Subcutaneous adipose tissue (tissue), 4 donors: Measurements from ENCODE around the gene INPP4A. TPM values are rescaled to one million over a fixed set of nuclear protein-coding genes. Genes with fewer than 3 reads are reported as not detected.

Experiments used
- total RNA-seq, 4 donors: library from RNA; depleted of rRNA; stranded (reverse); fragments of >200 nt; gene quantifications; one replicate each; pipeline ENCODE4 v1.1.0, GENCODE V29; 2016
- TF ChIP-seq, protein P1 (sequence below): fragments of 450-650 bp; IDR thresholded peaks from one replicate; pipeline ENCODE4 v1.5.1; 2016; ENCODE audit warnings: low read depth, mild to moderate bottlenecking, control low read depth, antibody characterized with exemption, moderate library complexity

The INPP4A gene
- total RNA-seq, 4 donors from 2014 or later, result 18.9 to 38.2 (median 22.0) TPM

DNA sequence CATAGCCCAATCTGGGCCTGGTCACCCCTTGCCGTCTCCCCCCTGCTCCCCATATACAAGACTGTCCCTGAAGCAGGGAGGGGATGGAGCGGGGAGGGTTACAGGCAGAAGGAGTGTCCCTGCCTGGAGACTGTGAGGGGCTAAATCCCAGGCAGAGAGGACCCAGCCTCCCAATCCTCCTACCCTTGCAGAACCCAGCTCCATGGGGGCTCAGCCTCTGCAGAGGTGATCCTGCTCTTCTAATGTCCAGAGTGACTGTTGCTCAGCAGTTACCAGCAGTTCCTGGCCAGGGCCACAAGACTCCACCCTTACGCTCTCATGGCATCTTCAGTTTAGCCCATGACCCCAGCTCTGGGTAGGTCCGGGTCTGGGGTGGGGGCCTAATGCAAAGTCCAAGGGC is 105.5 kb downstream of the INPP4A start:
- TF ChIP-seq, protein P1, sequence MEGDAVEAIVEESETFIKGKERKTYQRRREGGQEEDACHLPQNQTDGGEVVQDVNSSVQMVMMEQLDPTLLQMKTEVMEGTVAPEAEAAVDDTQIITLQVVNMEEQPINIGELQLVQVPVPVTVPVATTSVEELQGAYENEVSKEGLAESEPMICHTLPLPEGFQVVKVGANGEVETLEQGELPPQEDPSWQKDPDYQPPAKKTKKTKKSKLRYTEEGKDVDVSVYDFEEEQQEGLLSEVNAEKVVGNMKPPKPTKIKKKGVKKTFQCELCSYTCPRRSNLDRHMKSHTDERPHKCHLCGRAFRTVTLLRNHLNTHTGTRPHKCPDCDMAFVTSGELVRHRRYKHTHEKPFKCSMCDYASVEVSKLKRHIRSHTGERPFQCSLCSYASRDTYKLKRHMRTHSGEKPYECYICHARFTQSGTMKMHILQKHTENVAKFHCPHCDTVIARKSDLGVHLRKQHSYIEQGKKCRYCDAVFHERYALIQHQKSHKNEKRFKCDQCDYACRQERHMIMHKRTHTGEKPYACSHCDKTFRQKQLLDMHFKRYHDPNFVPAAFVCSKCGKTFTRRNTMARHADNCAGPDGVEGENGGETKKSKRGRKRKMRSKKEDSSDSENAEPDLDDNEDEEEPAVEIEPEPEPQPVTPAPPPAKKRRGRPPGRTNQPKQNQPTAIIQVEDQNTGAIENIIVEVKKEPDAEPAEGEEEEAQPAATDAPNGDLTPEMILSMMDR, result no peak

DNA sequence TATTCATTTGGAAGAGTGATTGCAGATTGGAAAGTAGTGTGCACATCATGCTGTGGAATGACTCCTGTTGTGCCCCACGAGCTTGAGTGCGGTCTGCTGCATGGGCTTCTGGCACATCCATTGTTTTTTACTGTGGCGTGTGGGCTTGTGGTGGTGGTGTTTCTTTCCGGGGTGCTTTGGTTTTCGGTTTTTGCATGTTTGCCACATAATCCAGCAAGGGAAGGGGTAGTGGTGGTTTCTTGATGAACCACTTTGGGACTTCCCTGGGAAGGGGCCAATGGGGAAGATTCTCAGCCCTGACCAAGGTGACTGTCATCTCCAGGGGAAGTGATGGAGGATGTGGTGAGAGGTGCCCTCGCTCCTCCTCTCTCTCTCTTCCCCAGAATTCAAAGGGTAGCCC is 106.7 kb downstream of the INPP4A start:
- TF ChIP-seq, protein P1, result no peak

DNA sequence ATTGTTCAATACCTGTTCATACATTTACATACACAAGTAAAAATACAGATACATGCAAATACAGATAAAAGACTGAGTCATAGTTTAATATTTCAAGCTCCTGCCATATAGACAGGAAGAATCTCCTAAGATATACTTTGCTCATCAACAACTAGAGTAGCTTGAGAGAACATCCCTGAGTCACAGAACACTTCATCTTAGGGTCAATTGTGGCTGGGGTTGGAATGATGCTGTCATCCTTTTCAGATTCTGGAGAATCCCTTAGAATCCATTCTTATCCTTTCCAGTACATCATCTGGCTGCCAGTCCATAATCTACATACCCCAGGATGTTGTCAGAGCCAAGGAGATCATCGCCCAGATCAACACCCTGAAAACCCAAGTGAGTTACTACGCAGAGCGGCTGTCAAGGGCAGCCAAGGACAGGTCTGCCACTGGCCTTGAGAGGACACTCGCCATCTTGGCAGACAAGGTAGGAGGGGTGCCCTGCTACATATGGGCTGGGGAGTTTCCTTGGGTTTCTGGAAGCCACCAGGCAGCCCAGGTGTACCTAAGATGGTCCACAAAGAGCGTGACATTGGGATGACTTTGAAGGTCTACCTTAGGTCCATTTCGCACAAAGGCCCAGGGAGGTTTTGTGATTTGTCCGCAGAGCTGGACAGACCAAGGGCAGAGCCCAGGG is 108.0 kb downstream of the INPP4A start:
- TF ChIP-seq, protein P1, result no peak

DNA sequence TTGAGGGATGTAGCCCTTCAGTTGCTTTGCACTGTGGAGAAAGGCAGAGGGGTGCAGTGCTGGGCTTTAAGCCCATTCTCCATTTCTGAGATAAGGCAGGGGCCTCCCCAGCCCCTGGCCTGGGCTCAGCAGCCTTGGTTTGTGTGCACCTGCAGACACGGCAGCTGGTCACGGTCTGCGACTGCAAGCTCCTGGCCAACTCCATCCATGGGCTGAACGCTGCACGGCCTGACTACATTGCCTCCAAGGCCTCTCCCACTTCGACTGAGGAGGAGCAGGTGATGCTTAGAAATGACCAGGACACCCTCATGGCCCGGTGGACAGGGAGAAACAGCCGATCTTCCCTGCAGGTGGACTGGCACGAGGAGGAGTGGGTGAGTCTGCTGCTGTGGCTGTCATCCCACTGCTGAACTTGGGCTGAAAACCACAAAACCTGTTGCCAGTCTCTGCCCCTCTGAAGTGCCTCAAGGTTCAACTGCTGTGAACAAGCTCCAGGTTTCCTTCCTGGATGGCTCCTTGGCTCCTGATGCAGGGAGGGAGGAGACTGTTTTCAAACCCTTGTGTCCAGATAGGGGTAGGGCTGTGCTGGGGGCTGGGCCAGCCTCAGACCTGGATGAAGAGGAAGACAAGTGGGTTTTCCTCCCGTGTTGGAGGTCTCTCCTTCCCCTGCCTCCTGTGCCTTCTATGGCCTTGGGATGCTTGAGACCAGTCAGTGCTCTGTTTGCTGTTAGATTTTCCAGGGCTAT is 109.6 kb downstream of the INPP4A start:
- TF ChIP-seq, protein P1, result no peak

DNA sequence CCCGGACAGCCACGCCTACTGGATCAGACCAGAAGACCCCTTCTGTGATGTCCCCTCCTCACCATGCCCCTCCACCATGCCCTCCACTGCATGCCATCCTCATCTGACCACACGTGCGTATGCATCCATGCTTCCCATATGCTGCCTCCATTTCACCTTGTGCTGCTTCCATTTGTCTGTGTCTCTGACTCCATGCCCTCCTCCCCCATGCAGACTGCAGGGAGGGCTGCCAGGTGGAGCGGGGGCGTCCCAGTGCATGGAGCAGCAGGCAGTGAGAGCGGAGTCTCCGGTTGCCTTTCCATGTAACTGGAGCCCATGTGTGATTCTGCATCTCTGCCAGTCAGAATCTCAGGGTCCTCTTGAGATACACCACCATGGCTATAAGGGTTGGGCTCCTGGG is 111.0 kb downstream of the INPP4A start:
- TF ChIP-seq, protein P1, result no peak

DNA sequence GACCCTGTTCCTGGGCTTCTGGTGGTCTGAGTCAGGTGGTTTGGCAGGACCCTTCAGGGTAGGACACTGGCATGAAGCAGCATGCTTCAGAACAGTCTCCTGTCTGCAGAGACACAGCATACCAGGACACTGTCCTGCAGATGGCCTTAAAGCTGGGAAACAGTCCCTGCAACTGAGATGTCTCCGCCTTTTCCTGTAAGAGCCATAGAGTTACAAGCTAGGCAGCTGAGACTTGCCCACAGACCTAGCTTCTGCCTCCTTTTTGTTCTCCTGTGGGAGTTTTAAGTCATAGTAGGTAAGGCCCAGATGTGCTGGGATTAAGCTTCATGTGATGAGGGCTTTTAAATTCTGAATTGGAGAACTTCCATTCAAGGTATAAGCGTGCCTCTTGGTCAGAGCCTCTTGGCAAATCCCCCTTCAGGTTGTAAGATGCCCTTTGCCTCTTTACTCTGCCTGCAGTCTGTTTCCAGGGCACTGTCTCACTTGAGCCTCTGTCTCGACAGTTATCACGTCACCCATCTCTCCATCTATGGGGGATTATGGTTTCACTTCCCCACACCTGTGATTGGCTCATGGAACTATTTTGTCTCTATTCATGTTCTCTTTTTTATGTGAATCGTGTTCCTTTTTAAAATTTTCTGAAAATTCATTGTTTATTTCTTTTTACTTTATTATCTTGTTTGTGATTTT is 111.8 kb downstream of the INPP4A start:
- TF ChIP-seq, protein P1, result no peak
